Loucy (cell line): ENCODE data around the gene CLIC3.

Experiments
- H2AFZ ChIP-seq: fragments of 200-600 bp; sonication (generic); 2 replicates; pipeline ENCODE4 v1.6.0; 2016; ENCODE audit warnings: antibody characterized with exemption, mild to moderate bottlenecking, low read length, moderate library complexity
- H3F3A ChIP-seq: fragments of 200-600 bp; 2 replicates; pipeline ENCODE4 v1.6.0; 2016; ENCODE audit warnings: antibody characterized with exemption, low read depth, mild to moderate bottlenecking
- H3K27me3 ChIP-seq: fragments of 200-600 bp; sonication (generic); 2 replicates; pipeline ENCODE4 v1.6.1; 2014; ENCODE audit warnings: low read length, mild to moderate bottlenecking; ENCODE audit not compliant: insufficient read depth, poor library complexity, severe bottlenecking
- H3K36me3 ChIP-seq: fragments of 200-600 bp; sonication (generic); 2 replicates; pipeline ENCODE4 v1.6.1; 2016; ENCODE audit warnings: low read length; ENCODE audit not compliant: insufficient read depth
- H3K4me1 ChIP-seq: fragments of 200-600 bp; sonication (generic); 2 replicates; pipeline ENCODE4 v1.5.1; 2014; ENCODE audit warnings: low read length, mild to moderate bottlenecking; ENCODE audit not compliant: insufficient read depth, poor library complexity, severe bottlenecking
- H3K4me2 ChIP-seq: fragments of 200-600 bp; sonication (generic); 2 replicates; pipeline ENCODE4 v1.6.0; 2014; ENCODE audit warnings: antibody characterized with exemption, low read length, low read depth, mild to moderate bottlenecking; ENCODE audit not compliant: poor library complexity, severe bottlenecking
- H3K4me3 ChIP-seq: fragments of 200-600 bp; sonication (generic); 2 replicates; pipeline ENCODE4 v1.5.1; 2014; ENCODE audit warnings: low read length, mild to moderate bottlenecking, mixed read lengths; ENCODE audit not compliant: poor library complexity, severe bottlenecking
- H3K79me2 ChIP-seq: fragments of 200-600 bp; sonication (generic); 2 replicates; pipeline ENCODE4 v1.6.1; 2014; ENCODE audit warnings: low read length; ENCODE audit not compliant: insufficient read depth
- H3K9ac ChIP-seq: fragments of 200-600 bp; sonication (generic); 2 replicates; pipeline ENCODE4 v1.6.0; 2014; ENCODE audit warnings: mild to moderate bottlenecking, low read depth, low read length, moderate library complexity; ENCODE audit not compliant: poor library complexity, severe bottlenecking
- H3K9me2 ChIP-seq: fragments of 200-600 bp; sonication (generic); replicated peaks from 2 replicates; pipeline ENCODE4 v1.6.1; 2016; ENCODE audit warnings: low read depth, low read length, mixed read lengths
- H3K9me3 ChIP-seq: fragments of 200-600 bp; sonication (generic); 2 replicates; pipeline ENCODE4 v1.6.1; 2014; ENCODE audit warnings: mild to moderate bottlenecking, antibody characterized with exemption, low read length, low read depth; ENCODE audit not compliant: insufficient read depth
- H4K20me1 ChIP-seq: fragments of 200-600 bp; sonication (generic); 2 replicates; pipeline ENCODE4 v1.6.0; 2014; ENCODE audit warnings: antibody characterized with exemption, low read length, mild to moderate bottlenecking; ENCODE audit not compliant: insufficient read depth, poor library complexity, severe bottlenecking
- CTCF ChIP-seq: fragments of 200-600 bp; sonication (generic); conservative IDR thresholded peaks from 2 replicates; pipeline ENCODE4 v1.5.1; 2014; ENCODE audit warnings: mild to moderate bottlenecking, antibody characterized with exemption, low read length
- EZH2phosphoT487 ChIP-seq: fragments of 200-600 bp; IDR thresholded peaks from 2 replicates; pipeline ENCODE4 v1.6.1; 2018; ENCODE audit warnings: antibody characterized with exemption, mild to moderate bottlenecking, moderate library complexity, borderline replicate concordance

The CLIC3 gene

GRCh38 chr9:136990242-136990911, 6.0 kb downstream of the CLIC3 start:
- Histone ChIP-seq H3K4me3 (no peak overlapping the region), H3K79me2 (peaks cover 18% of the 10 kb centered on the region), H2AFZ (no peak overlapping the region), H3K4me1 (peaks cover 10% of the 10 kb centered on the region), H3K9me3 (no peaks in the 10 kb centered on the region), H3K4me2 (no peak overlapping the region), H3K9me2 (no peaks in the 10 kb centered on the region), H3F3A (no peaks in the 10 kb centered on the region), H3K27me3 (no peaks in the 10 kb centered on the region), H3K36me3 (no peaks in the 10 kb centered on the region), H3K9ac (no peak overlapping the region), H4K20me1 (peaks cover 12% of the 10 kb centered on the region)
- TF ChIP-seq CTCF, result no peak
- no peak for TF ChIP-seq EZH2phosphoT487

GRCh38 chr9:136988872-136989271, 7.5 kb downstream of the CLIC3 start:
- no peak overlapping the region for H3K9ac ChIP-seq
- H3K36me3 ChIP-seq, result no peaks in the 10 kb centered on the region
- H2AFZ ChIP-seq, result no peak overlapping the region
- no peaks in the 10 kb centered on the region for H3K27me3 ChIP-seq
- H3K4me1 ChIP-seq, result peaks cover 10% of the 10 kb centered on the region
- no peak overlapping the region for H3K4me2 ChIP-seq
- peaks cover 10% of the 10 kb centered on the region for H4K20me1 ChIP-seq
- peaks cover 13% of the 10 kb centered on the region for H3K79me2 ChIP-seq
- H3K9me2 ChIP-seq, result no peaks in the 10 kb centered on the region
- no peak overlapping the region for H3K4me3 ChIP-seq
- H3K9me3 ChIP-seq, result no peaks in the 10 kb centered on the region
- TF ChIP-seq EZH2phosphoT487, result no peak
- TF ChIP-seq CTCF, result no peak
- no peaks in the 10 kb centered on the region for H3F3A ChIP-seq

- no peak for TF ChIP-seq EZH2phosphoT487
- no peak for TF ChIP-seq CTCF
- H3K4me1 ChIP-seq, result no peaks in the 10 kb centered on the region
- H3K36me3 ChIP-seq, result no peaks in the 10 kb centered on the region
- no peaks in the 10 kb centered on the region for H3K79me2 ChIP-seq
- no peak overlapping the region for H3K9ac ChIP-seq
- H3K9me3 ChIP-seq, result no peaks in the 10 kb centered on the region
- H3K27me3 ChIP-seq, result no peaks in the 10 kb centered on the region
- H3F3A ChIP-seq, result no peaks in the 10 kb centered on the region
- no peaks in the 10 kb centered on the region for H3K9me2 ChIP-seq
- no peaks in the 10 kb centered on the region for H4K20me1 ChIP-seq
- H2AFZ ChIP-seq, result no peak overlapping the region
- no peak overlapping the region for H3K4me2 ChIP-seq
- no peak overlapping the region for H3K4me3 ChIP-seq
Observed at GRCh38 chr9:136985853-136986252, 10.5 kb downstream of the CLIC3 start.
